Measurements from ENCODE around the gene DGKZ. TPM values are rescaled to one million over a fixed set of nuclear protein-coding genes. Genes with fewer than 3 reads are reported as not detected.

DGKZ gene
- total and polyA plus RNA-seq, 2 of the 13 experiments (the other 11 are each of a cell fraction or from before 2014, with no cell fraction given) = 15.8 to 20.7 TPM

GRCh38 chr11:46389450-46390330, 42.4 kb downstream of the DGKZ start (continued):
- TF ChIP-seq ZNF652 (CRISPR knock-in tag; IDR thresholded peaks at IDR 0.05; ENCODE audit: borderline replicate concordance, low read depth) (no peak), RNF219 (CRISPR knock-in tag; IDR thresholded peaks at IDR 0.05) (no peak), TSC22D2 (CRISPR knock-in tag; IDR thresholded peaks at IDR 0.05; ENCODE audit: borderline replicate concordance) (no peak), THAP7 (CRISPR knock-in tag; IDR thresholded peaks at IDR 0.05) (no peak), PRDM10 (CRISPR knock-in tag; IDR thresholded peaks at IDR 0.05; ENCODE audit: low read depth) (no peak), NFYB (CRISPR knock-in tag; IDR thresholded peaks at IDR 0.05) (no peak), RFXANK (CRISPR knock-in tag; IDR thresholded peaks at IDR 0.05) (no peak), TEAD3 (CRISPR knock-in tag; optimal IDR thresholded peaks at IDR 0.05; ENCODE audit: borderline replicate concordance) (peak; percentile 46), ZC3H13 (CRISPR knock-in tag; IDR thresholded peaks at IDR 0.05) (no peak), EP300 (IDR thresholded peaks at IDR 0.05; ENCODE audit: low read depth in 2 of 2, low read length in 2 of 2) (no peak), EP300 (CRISPR knock-in tag; IDR thresholded peaks at IDR 0.05; ENCODE audit: borderline replicate concordance) (no peak), ZNF414 (CRISPR knock-in tag; IDR thresholded peaks at IDR 0.05) (no peak), SMYD3 (CRISPR knock-in tag; IDR thresholded peaks at IDR 0.05) (no peak), MAFG (CRISPR knock-in tag; IDR thresholded peaks at IDR 0.05) (no peak), CEBPZ (IDR thresholded peaks at IDR 0.05; ENCODE audit: low read length) (no peak), ZNF44 (CRISPR knock-in tag; IDR thresholded peaks at IDR 0.05) (peak; percentile 79; the same call in 1 of the 2 replicates), MEF2D (CRISPR knock-in tag; IDR thresholded peaks at IDR 0.05) (peak; percentile 27; the same call in 1 of the 2 replicates), ZNF598 (CRISPR knock-in tag; IDR thresholded peaks at IDR 0.05; ENCODE audit: borderline replicate concordance) (peak; percentile 74; the same call in 1 of the 2 replicates)

Measured in HepG2 (cell line).